ENCODE results near the gene SNX6. TPM values are rescaled to one million over a fixed set of nuclear protein-coding genes. Genes with fewer than 3 reads are reported as not detected.
"Not testable (repeated sequence)": the region's sequence is repeated elsewhere in the genome, so short reads cannot be mapped to it uniquely, and the experiment has no call there.

Gene SNX6
- total and polyA plus RNA-seq, 4 donors = 14.7 to 79.4 (median 52.0) TPM

GRCh38 chr14:34660796-34661195, 30.8 kb upstream of the SNX6 start:
- Histone ChIP-seq H3K9me3 (ENCODE audit: control insufficient read depth in 4 of 4, insufficient read depth in 3 of 4, low read length in 3 of 4) (peaks cover 0 to 3% (median 0%) of the 10 kb centered on the region in 4 donors), H3K27me3 (ENCODE audit: control insufficient read depth in 3 of 3, insufficient read depth in 3 of 3, low read length in 2 of 3) (no peaks in the 10 kb centered on the region), H3K4me3 (no peak overlapping the region), H3K27ac (ENCODE audit: low read depth in 1 of 2, low read length in 1 of 2) (no peak overlapping the region), H3K36me3 (ENCODE audit: control insufficient read depth in 4 of 4, insufficient read depth in 4 of 4, low read length in 4 of 4) (no peaks in the 10 kb centered on the region), H3K9ac (ENCODE audit: insufficient read depth in 1 of 2, low read length in 2 of 2) (no peak overlapping the region), H3K4me1 (ENCODE audit: control insufficient read depth in 5 of 5, insufficient read depth in 5 of 5, low read length in 5 of 5) (no peaks in the 10 kb centered on the region)
- TF ChIP-seq CTCF (IDR thresholded peaks at IDR 0.05; ENCODE audit: control extremely low read depth, extremely low read depth) = no peak
- ATAC-seq (ENCODE audit: insufficient read depth, low FRiP score) = no peak
- DNase-seq = no peak

- Histone ChIP-seq H3K9ac (ENCODE audit: insufficient read depth in 1 of 2, low read length in 2 of 2) (no peak overlapping the region), H3K36me3 (ENCODE audit: control insufficient read depth in 4 of 4, insufficient read depth in 4 of 4, low read length in 4 of 4) (no peaks in the 10 kb centered on the region), H3K4me3 (no peak overlapping the region), H3K27me3 (ENCODE audit: control insufficient read depth in 3 of 3, insufficient read depth in 3 of 3, low read length in 2 of 3) (no peaks in the 10 kb centered on the region), H3K9me3 (ENCODE audit: control insufficient read depth in 4 of 4, insufficient read depth in 3 of 4, low read length in 3 of 4) (no peaks in the 10 kb centered on the region), H3K27ac (ENCODE audit: low read depth in 1 of 2, low read length in 1 of 2) (no peak overlapping the region), H3K4me1 (ENCODE audit: control insufficient read depth in 5 of 5, insufficient read depth in 5 of 5, low read length in 5 of 5) (no peaks in the 10 kb centered on the region)
- no peak for ATAC-seq (ENCODE audit: insufficient read depth, low FRiP score)
- TF ChIP-seq CTCF (IDR thresholded peaks at IDR 0.05; ENCODE audit: control extremely low read depth, extremely low read depth) = no peak
- 75 to 79% methylated on average over 1 of the region's 1 CpG for WGBS, 2 donors
- DNase-seq = no peak
These were observed 26.0 kb upstream of the SNX6 start for GRCh38 chr14:34655959-34656358.

GRCh38 chr14:34653073-34653472, 23.1 kb upstream of the SNX6 start:
- not testable (repeated sequence) for H3K36me3 ChIP-seq (ENCODE audit: control insufficient read depth in 4 of 4, insufficient read depth in 4 of 4, low read length in 4 of 4); H3K9ac ChIP-seq (ENCODE audit: insufficient read depth in 1 of 2, low read length in 2 of 2); H3K4me3 ChIP-seq; H3K9me3 ChIP-seq (ENCODE audit: control insufficient read depth in 4 of 4, insufficient read depth in 3 of 4, low read length in 3 of 4); H3K4me1 ChIP-seq (ENCODE audit: control insufficient read depth in 5 of 5, insufficient read depth in 5 of 5, low read length in 5 of 5); DNase-seq; H3K27me3 ChIP-seq (ENCODE audit: control insufficient read depth in 3 of 3, insufficient read depth in 3 of 3, low read length in 2 of 3); H3K27ac ChIP-seq (ENCODE audit: low read depth in 1 of 2, low read length in 1 of 2); ATAC-seq (ENCODE audit: insufficient read depth, low FRiP score)
- WGBS, 2 donors = 97 to 98% methylated on average over 2 of the region's 2 CpGs

GRCh38 chr14:34652348-34652747, 22.4 kb upstream of the SNX6 start:
- H3K4me3 ChIP-seq; DNase-seq; H3K9ac ChIP-seq (ENCODE audit: insufficient read depth in 1 of 2, low read length in 2 of 2); H3K9me3 ChIP-seq (ENCODE audit: control insufficient read depth in 4 of 4, insufficient read depth in 3 of 4, low read length in 3 of 4); H3K27me3 ChIP-seq (ENCODE audit: control insufficient read depth in 3 of 3, insufficient read depth in 3 of 3, low read length in 2 of 3); H3K27ac ChIP-seq (ENCODE audit: low read depth in 1 of 2, low read length in 1 of 2); H3K36me3 ChIP-seq (ENCODE audit: control insufficient read depth in 4 of 4, insufficient read depth in 4 of 4, low read length in 4 of 4); H3K4me1 ChIP-seq (ENCODE audit: control insufficient read depth in 5 of 5, insufficient read depth in 5 of 5, low read length in 5 of 5); ATAC-seq (ENCODE audit: insufficient read depth, low FRiP score): not testable (repeated sequence)
- 87 to 100% methylated on average over 1 of the region's 1 CpG for WGBS, 2 donors
